Caco-2 (cell line): ENCODE data around the gene MYLK4. TPM values are rescaled to one million over a fixed set of nuclear protein-coding genes. Genes with fewer than 3 reads are reported as not detected.

ENCODE experiments used
- BruUV-seq: library from RNA; stranded (reverse); fragments of 400-500 nt; replicated peaks from 2 replicates; lab custom pipeline; 2021; lab: Mats Ljungman, UMichigan
- CTCF ChIA-PET: fragments of 300-600 bp; sonication (Branson Sonifier 250); formaldehyde crosslinking; loops from one replicate; lab custom pipeline; 2022; ENCODE audit warnings: antibody characterized with exemption; lab: Charles Lee
- POLR2A ChIA-PET: fragments of 300-600 bp; sonication (Branson Sonifier 250); formaldehyde crosslinking; loops from one replicate; lab custom pipeline; 2022; ENCODE audit warnings: antibody characterized with exemption; lab: Charles Lee
- DNase-seq, 2 experiments: peaks; one replicate each; pipeline versions ENCODE4 v3.0.0 to v3.0.0-alpha.2; 2020 to 2022
- H3K27me3 ChIP-seq: replicated peaks from 2 replicates; pipeline ENCODE4 v1.6.0; 2011; ENCODE audit warnings: low read length; ENCODE audit not compliant: control insufficient read depth, insufficient read depth
- H3K36me3 ChIP-seq: 2 replicates; pipeline ENCODE4 v1.5.1; 2011; ENCODE audit warnings: low read length; ENCODE audit not compliant: control insufficient read depth, insufficient read depth
- H3K4me1 ChIP-seq: fragments of 250-450 bp; sonication (Bioruptor Pico); 2 replicates; pipeline ENCODE4 v1.5.1; 2020; ENCODE audit warnings: mild to moderate bottlenecking
- H3K4me3 ChIP-seq: 2 replicates; pipeline ENCODE4 v1.5.1; 2011; ENCODE audit warnings: low read depth, mild to moderate bottlenecking, control low read depth, low read length
- H3K9me3 ChIP-seq: fragments of 250-450 bp; sonication (Bioruptor Pico); 2 replicates; pipeline ENCODE4 v1.5.1; 2020; ENCODE audit warnings: mild to moderate bottlenecking, moderate library complexity
- H3K27ac Mint-ChIP-seq: one replicate; pipeline ENCODE4 v1.8.0; 2022; ENCODE audit warnings: mixed read lengths; ENCODE audit not compliant: unreplicated experiment
- H3K27me3 Mint-ChIP-seq: one replicate; pipeline ENCODE4 v1.8.0; 2022; ENCODE audit warnings: mixed read lengths; ENCODE audit not compliant: insufficient read depth, unreplicated experiment
- H3K36me3 Mint-ChIP-seq: one replicate; pipeline ENCODE4 v1.8.0; 2022; ENCODE audit warnings: mild to moderate bottlenecking, mixed read lengths; ENCODE audit not compliant: insufficient read depth, unreplicated experiment
- H3K4me1 Mint-ChIP-seq: one replicate; pipeline ENCODE4 v1.8.0; 2022; ENCODE audit warnings: low read depth, mixed read lengths; ENCODE audit not compliant: unreplicated experiment
- H3K4me3 Mint-ChIP-seq: one replicate; pipeline ENCODE4 v1.8.0; 2022; ENCODE audit warnings: mild to moderate bottlenecking, moderate library complexity, mixed read lengths; ENCODE audit not compliant: unreplicated experiment
- H3K9me3 Mint-ChIP-seq: one replicate; pipeline ENCODE4 v1.8.0; 2022; ENCODE audit warnings: mixed read lengths; ENCODE audit not compliant: unreplicated experiment
- intact Hi-C: fragments of 100-400 bp; cut with micrococcal nuclease; formaldehyde crosslinking; loops from one replicate; pipeline ENCODE4 v1.10.0; 2022; ENCODE audit not compliant: unreplicated experiment
- total RNA-seq: library from RNA; stranded (reverse); gene quantifications from 2 replicates; pipeline ENCODE4 v1.2.3, GENCODE V29; 2022
- TF ChIP-seq, protein P1 (sequence below), 2 experiments: fragments of 200-600 bp in 1 of 2; IDR thresholded peaks; 1 replicate in 1 of 2; 2 replicates in 1 of 2; pipeline versions ENCODE4 v1.5.1 to v1.8.0; 2011 to 2022; ENCODE audit warnings: antibody characterized with exemption in 1 of 2, control low read depth in 1 of 2, inconsistent platforms in 1 of 2, low read depth in 1 of 2, low read length in 1 of 2, mild to moderate bottlenecking in 1 of 2, moderate library complexity in 1 of 2; ENCODE audit not compliant: insufficient read depth in 1 of 2, severe bottlenecking in 1 of 2, unreplicated experiment in 1 of 2

MYLK4 gene
- total RNA-seq, 1 experiment from 2014 or later: 0.75 TPM

- DNase-seq: peak; percentile 65 to 78
- intact Hi-C loops: no loop called here
- Mint-ChIP-seq H3K4me1 (peaks cover 12% of the 10 kb centered on the region), H3K27me3 (no peaks in the 10 kb centered on the region), H3K36me3 (no peaks in the 10 kb centered on the region), H3K9me3 (no peaks in the 10 kb centered on the region), H3K27ac (peak overlapping the region; percentile 64), H3K4me3 (no peak overlapping the region)
- no peak overlapping the region for H3K4me3 ChIP-seq
- H3K27me3 ChIP-seq: no peaks in the 10 kb centered on the region
- ChIA-PET POLR2A (no interaction called here), CTCF (interaction anchor here (0.5 kb wide), 1 partner anchor 322 kb away, joined by 3 read pairs; no protein-coding TSS in a partner anchor)
- H3K9me3 ChIP-seq: no peaks in the 10 kb centered on the region
- no peaks in the 10 kb centered on the region for H3K36me3 ChIP-seq
- TF ChIP-seq, protein P1, sequence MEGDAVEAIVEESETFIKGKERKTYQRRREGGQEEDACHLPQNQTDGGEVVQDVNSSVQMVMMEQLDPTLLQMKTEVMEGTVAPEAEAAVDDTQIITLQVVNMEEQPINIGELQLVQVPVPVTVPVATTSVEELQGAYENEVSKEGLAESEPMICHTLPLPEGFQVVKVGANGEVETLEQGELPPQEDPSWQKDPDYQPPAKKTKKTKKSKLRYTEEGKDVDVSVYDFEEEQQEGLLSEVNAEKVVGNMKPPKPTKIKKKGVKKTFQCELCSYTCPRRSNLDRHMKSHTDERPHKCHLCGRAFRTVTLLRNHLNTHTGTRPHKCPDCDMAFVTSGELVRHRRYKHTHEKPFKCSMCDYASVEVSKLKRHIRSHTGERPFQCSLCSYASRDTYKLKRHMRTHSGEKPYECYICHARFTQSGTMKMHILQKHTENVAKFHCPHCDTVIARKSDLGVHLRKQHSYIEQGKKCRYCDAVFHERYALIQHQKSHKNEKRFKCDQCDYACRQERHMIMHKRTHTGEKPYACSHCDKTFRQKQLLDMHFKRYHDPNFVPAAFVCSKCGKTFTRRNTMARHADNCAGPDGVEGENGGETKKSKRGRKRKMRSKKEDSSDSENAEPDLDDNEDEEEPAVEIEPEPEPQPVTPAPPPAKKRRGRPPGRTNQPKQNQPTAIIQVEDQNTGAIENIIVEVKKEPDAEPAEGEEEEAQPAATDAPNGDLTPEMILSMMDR (IDR thresholded peaks at IDR 0.05; ENCODE audit: insufficient read depth in 1 of 2, low read depth in 1 of 2, low read length in 1 of 2, severe bottlenecking in 1 of 2, unreplicated experiment in 1 of 2): no peak
- no TSS peak for BruUV-seq
- H3K4me1 ChIP-seq: peaks cover 35% of the 10 kb centered on the region
Observed at GRCh38 chr6:2731281-2731909, 19.3 kb downstream of the MYLK4 start.

- TF ChIP-seq, protein P1 (IDR thresholded peaks at IDR 0.05; ENCODE audit: insufficient read depth in 1 of 2, low read depth in 1 of 2, low read length in 1 of 2, severe bottlenecking in 1 of 2, unreplicated experiment in 1 of 2): no peak
- H3K9me3 Mint-ChIP-seq: no peaks in the 10 kb centered on the region
- Histone ChIP-seq H3K27me3 (no peaks in the 10 kb centered on the region), H3K4me1 (peaks cover 43% of the 10 kb centered on the region), H3K36me3 (no peaks in the 10 kb centered on the region), H3K9me3 (no peaks in the 10 kb centered on the region), H3K4me3 (no peak overlapping the region)
- no peaks in the 10 kb centered on the region for H3K27me3 Mint-ChIP-seq
- no peak overlapping the region for H3K27ac Mint-ChIP-seq
- H3K36me3 Mint-ChIP-seq: no peaks in the 10 kb centered on the region
- DNase-seq: no peak
- intact Hi-C loops: no loop called here
- CTCF ChIA-PET: no interaction called here
- POLR2A ChIA-PET: no interaction called here
- peaks cover 13% of the 10 kb centered on the region for H3K4me1 Mint-ChIP-seq
- BruUV-seq: no TSS peak
- no peak overlapping the region for H3K4me3 Mint-ChIP-seq
Observed at GRCh38 chr6:2730353-2731107, 20.2 kb downstream of the MYLK4 start.

DNA sequence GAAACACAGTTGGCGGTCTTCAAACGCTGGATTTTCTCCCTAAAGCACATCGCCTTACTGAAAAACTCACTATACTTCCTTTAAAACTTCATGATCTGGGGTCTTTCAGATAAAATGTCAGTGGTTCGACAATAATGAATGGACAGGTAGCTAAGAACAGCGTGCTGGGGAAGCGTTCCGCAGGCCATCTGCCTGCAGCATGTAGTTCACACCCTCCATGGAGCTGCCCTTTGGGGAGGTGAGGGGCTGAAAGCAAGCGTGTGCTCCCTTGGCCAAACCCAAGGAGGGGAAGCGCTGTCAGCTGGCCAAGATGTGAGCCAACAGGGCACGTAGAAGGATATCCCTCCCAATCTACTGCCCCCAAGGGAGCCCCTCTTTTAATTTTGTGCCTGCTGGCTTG is 20.8 kb downstream of the MYLK4 start:
- H3K9me3 Mint-ChIP-seq: no peaks in the 10 kb centered on the region
- ChIA-PET POLR2A (no interaction called here), CTCF (no interaction called here)
- H3K27ac Mint-ChIP-seq: no peak overlapping the region
- H3K36me3 ChIP-seq: no peaks in the 10 kb centered on the region
- H3K4me3 ChIP-seq: no peak overlapping the region
- BruUV-seq: no TSS peak
- no peaks in the 10 kb centered on the region for H3K36me3 Mint-ChIP-seq
- TF ChIP-seq, protein P1 (IDR thresholded peaks at IDR 0.05; ENCODE audit: insufficient read depth in 1 of 2, low read depth in 1 of 2, low read length in 1 of 2, severe bottlenecking in 1 of 2, unreplicated experiment in 1 of 2): no peak
- no peaks in the 10 kb centered on the region for H3K27me3 Mint-ChIP-seq
- no peak for DNase-seq
- H3K27me3 ChIP-seq: no peaks in the 10 kb centered on the region
- H3K9me3 ChIP-seq: no peaks in the 10 kb centered on the region
- intact Hi-C loops: no loop called here
- H3K4me3 Mint-ChIP-seq: no peak overlapping the region
- H3K4me1 Mint-ChIP-seq: peaks cover 18% of the 10 kb centered on the region
- H3K4me1 ChIP-seq: peaks cover 47% of the 10 kb centered on the region
